Stimulated activated memory B cell treated with anti-CD40 and anti-IgM and Interleukin-4, amounts not matched to agents 10 μg/mL and 1 μg/mL and 100 μg/mL, for 72 hours (primary cell): ENCODE data around the gene CCNK.

Experiments used
- ATAC-seq: fragments of 150-1000 bp; cut with Tn5 transposase; 2 replicates; pipeline ENCODE4 v1.10.0; 2021
- H3K27ac Mint-ChIP-seq: one replicate; pipeline ENCODE4 v1.8.0; 2022; ENCODE audit warnings: mild to moderate bottlenecking, mixed read lengths
- H3K27me3 Mint-ChIP-seq: one replicate; pipeline ENCODE4 v1.8.0; 2022; ENCODE audit warnings: mixed read lengths
- H3K36me3 Mint-ChIP-seq: one replicate; pipeline ENCODE4 v1.8.0; 2022; ENCODE audit warnings: mixed read lengths
- H3K4me1 Mint-ChIP-seq: one replicate; pipeline ENCODE4 v1.8.0; 2022; ENCODE audit warnings: mixed read lengths
- H3K4me3 Mint-ChIP-seq: one replicate; pipeline ENCODE4 v1.8.0; 2022; ENCODE audit warnings: mild to moderate bottlenecking, moderate library complexity, mixed read lengths
- H3K9me3 Mint-ChIP-seq: one replicate; pipeline ENCODE4 v1.8.0; 2022; ENCODE audit warnings: mixed read lengths

The CCNK gene

GRCh38 chr14:99480917-99481744 is at the start of gene CCNK:
CCNK (plus strand) TSS chr14:99481409; CDS start chr14:99492678, 11,269 bp downstream.
- ATAC-seq, result peak; percentile 96
- Mint-ChIP-seq H3K27ac (peak within 1 kb of the TSS; percentile 96), H3K4me1 (peaks cover 52% of the 10 kb centered on the region), H3K36me3 (peaks cover 6% of the 10 kb centered on the region), H3K9me3 (no peaks in the 10 kb centered on the region), H3K4me3 (peak within 1 kb of the TSS; percentile 84), H3K27me3 (no peaks in the 10 kb centered on the region)

DNA sequence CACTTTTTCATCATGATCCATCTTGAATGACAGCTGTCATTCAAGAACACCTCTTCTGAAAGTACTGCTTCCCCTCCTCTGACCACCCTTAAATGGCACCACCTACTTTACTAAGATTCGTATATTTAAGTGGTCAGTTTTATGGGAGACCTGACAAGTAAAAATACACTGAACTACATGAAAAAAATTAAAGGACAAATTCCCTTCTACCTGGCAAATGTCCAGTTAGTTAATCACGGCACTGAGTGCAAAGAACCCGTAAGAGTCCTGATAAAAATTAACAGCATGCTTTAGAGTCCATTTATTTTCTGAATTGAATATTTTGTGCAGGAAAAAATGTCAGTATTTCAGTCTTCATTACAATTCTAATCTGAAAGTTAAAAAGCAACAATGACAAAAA is 49.2 kb upstream of the CCNK start:
- Mint-ChIP-seq H3K4me3 (no peak overlapping the region), H3K4me1 (peaks cover 17% of the 10 kb centered on the region), H3K27ac (no peak overlapping the region), H3K27me3 (no peaks in the 10 kb centered on the region), H3K9me3 (peaks cover 9% of the 10 kb centered on the region), H3K36me3 (peaks cover 73% of the 10 kb centered on the region)
- ATAC-seq, result no peak

DNA sequence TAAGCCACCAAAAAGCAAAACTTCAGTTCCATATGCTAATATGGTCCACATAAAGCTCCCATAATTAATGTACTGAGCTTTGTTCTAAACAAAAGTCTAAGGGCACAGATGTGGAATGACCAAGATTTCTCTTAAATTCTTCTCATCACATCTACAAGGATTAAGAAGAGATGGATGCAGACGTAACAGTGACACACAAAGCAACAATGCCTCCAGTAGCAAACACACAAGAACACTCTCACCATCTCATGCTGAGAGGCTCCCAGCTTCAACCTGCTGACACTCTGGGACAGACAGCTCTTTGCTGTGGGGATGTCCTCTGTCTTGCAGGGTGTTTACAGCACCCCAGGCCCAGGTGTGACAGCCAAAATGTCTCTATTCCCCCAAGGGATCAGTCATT is 48.7 kb upstream of the CCNK start:
- H3K27ac Mint-ChIP-seq, result no peak overlapping the region
- H3K27me3 Mint-ChIP-seq, result no peaks in the 10 kb centered on the region
- H3K36me3 Mint-ChIP-seq, result peaks cover 77% of the 10 kb centered on the region
- H3K4me1 Mint-ChIP-seq, result peaks cover 22% of the 10 kb centered on the region
- no peak overlapping the region for H3K4me3 Mint-ChIP-seq
- no peak for ATAC-seq
- peaks cover 9% of the 10 kb centered on the region for H3K9me3 Mint-ChIP-seq

DNA sequence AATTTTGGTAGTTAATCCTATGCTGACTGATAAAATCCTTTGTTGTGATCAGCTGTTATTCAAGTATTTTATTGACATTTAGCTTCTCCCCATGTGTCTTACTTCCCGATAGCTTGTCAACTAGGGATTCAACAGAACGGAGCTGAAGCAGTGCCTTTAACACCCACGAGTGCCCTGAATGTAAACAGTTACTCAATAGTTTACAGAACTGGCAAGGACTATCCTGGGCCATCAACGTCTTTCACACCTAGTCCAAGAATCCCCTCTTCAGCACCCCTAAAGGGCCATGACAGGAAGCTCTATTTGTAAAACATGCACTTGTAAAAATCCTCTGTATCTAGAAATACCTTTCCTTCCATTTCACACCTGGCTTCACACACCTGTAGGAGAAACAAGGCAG is 45.9 kb upstream of the CCNK start:
- Mint-ChIP-seq H3K4me1 (peaks cover 23% of the 10 kb centered on the region), H3K27ac (no peak overlapping the region), H3K36me3 (peaks cover 68% of the 10 kb centered on the region), H3K27me3 (no peaks in the 10 kb centered on the region), H3K9me3 (no peaks in the 10 kb centered on the region), H3K4me3 (no peak overlapping the region)
- no peak for ATAC-seq

DNA sequence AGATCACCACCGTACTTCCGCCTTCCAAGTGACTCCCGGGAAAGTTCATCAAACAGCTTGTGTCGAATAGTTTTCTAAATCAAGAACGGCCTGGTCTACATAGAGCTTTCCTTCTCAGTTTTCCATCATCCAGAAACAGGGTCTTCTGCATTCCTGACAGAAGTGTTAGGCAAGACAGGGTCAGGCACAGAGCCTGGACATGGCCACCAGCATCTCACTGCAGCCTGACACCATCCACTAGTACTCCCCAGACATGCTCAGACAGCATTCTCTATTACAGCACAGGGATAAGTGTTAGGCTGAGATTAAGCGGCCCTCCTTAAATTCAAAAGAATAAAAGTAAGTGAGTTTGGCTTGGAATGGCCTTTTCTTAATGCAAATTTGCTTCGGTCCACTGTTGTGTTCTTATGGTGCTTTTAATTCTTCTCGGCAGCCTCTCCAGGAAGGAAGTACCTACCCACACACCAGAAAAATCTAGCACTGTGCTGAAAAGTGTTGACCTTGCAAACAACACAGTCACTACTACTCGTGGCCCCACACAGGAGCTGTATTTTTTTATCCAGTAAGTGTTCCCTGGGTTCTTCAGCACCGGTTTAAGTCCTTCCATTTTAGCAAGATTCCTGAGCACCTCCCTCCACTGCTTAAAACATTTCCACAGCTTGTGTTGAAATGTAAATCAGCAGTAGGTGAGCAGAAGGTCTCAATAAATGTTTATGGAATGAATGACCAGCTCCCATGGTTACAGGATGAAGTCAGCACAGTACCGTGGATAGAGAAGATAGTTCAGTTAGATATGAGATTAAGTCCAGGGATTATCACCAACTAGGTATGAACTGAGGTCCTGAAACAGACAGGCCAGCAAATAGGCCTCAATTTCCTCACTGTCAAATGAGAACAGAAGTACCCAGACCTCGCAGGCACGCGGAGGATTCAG is 44.7 kb upstream of the CCNK start:
- H3K27me3 Mint-ChIP-seq, result no peaks in the 10 kb centered on the region
- H3K4me1 Mint-ChIP-seq, result peaks cover 17% of the 10 kb centered on the region
- H3K4me3 Mint-ChIP-seq, result no peak overlapping the region
- no peaks in the 10 kb centered on the region for H3K9me3 Mint-ChIP-seq
- H3K27ac Mint-ChIP-seq, result peak overlapping the region; percentile 50
- no peak for ATAC-seq
- peaks cover 65% of the 10 kb centered on the region for H3K36me3 Mint-ChIP-seq

DNA sequence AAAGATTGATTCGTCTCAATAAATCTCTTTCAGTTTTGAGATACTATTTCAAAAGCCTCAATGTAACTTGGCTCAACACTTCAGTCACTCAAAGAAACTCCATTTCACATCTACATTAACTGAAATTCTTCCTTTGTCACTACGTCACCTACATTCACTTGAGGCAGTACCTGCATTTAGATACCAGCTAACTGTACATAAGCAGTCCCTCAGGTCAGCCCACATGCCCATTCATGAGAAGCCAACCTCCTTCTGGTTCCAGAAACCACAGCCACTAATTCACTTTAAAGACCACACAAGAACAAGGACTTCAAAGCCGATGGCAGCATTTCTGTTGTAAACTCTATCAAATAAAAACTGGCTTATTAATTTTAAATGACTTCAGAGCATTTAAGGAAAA is 43.5 kb upstream of the CCNK start:
- peak overlapping the region; percentile 50 for H3K27ac Mint-ChIP-seq
- ATAC-seq, result no peak
- no peak overlapping the region for H3K4me3 Mint-ChIP-seq
- peaks cover 71% of the 10 kb centered on the region for H3K36me3 Mint-ChIP-seq
- no peaks in the 10 kb centered on the region for H3K27me3 Mint-ChIP-seq
- H3K4me1 Mint-ChIP-seq, result peaks cover 29% of the 10 kb centered on the region
- no peaks in the 10 kb centered on the region for H3K9me3 Mint-ChIP-seq

- Mint-ChIP-seq H3K4me1 (peaks cover 30% of the 10 kb centered on the region), H3K9me3 (no peaks in the 10 kb centered on the region), H3K4me3 (no peak overlapping the region), H3K27ac (no peak overlapping the region), H3K36me3 (peaks cover 75% of the 10 kb centered on the region), H3K27me3 (no peaks in the 10 kb centered on the region)
- ATAC-seq, result no peak
Measured at GRCh38 chr14:99440278-99440677, 40.9 kb upstream of the CCNK start.

- peaks cover 26% of the 10 kb centered on the region for H3K4me1 Mint-ChIP-seq
- H3K4me3 Mint-ChIP-seq, result peak overlapping the region; percentile 27
- H3K36me3 Mint-ChIP-seq, result peaks cover 74% of the 10 kb centered on the region
- ATAC-seq, result no peak
- no peaks in the 10 kb centered on the region for H3K9me3 Mint-ChIP-seq
- H3K27me3 Mint-ChIP-seq, result no peaks in the 10 kb centered on the region
- no peak overlapping the region for H3K27ac Mint-ChIP-seq
Measured at GRCh38 chr14:99441157-99441870, 39.9 kb upstream of the CCNK start.

GRCh38 chr14:99441918-99442317 is 39.3 kb upstream of the CCNK start:
- H3K4me3 Mint-ChIP-seq, result no peak overlapping the region
- H3K27ac Mint-ChIP-seq, result no peak overlapping the region
- peak; percentile 73 for ATAC-seq

GRCh38 chr14:99445931-99446330 is 35.3 kb upstream of the CCNK start:
- no peak for ATAC-seq
- H3K4me3 Mint-ChIP-seq, result no peak overlapping the region
- no peak overlapping the region for H3K27ac Mint-ChIP-seq
- no peaks in the 10 kb centered on the region for H3K27me3 Mint-ChIP-seq
- peaks cover 17% of the 10 kb centered on the region for H3K4me1 Mint-ChIP-seq
- no peaks in the 10 kb centered on the region for H3K9me3 Mint-ChIP-seq
- H3K36me3 Mint-ChIP-seq, result peaks cover 76% of the 10 kb centered on the region

More at GRCh38 chr14:99441918-99442317, 39.3 kb upstream of the CCNK start:
- Mint-ChIP-seq H3K36me3 (peaks cover 78% of the 10 kb centered on the region), H3K9me3 (no peaks in the 10 kb centered on the region), H3K4me1 (peaks cover 24% of the 10 kb centered on the region), H3K27me3 (no peaks in the 10 kb centered on the region)

- Mint-ChIP-seq H3K4me3 (no peak overlapping the region), H3K27me3 (no peaks in the 10 kb centered on the region), H3K9me3 (no peaks in the 10 kb centered on the region), H3K27ac (no peak overlapping the region), H3K36me3 (peaks cover 75% of the 10 kb centered on the region), H3K4me1 (peaks cover under 1% of the 10 kb centered on the region)
- ATAC-seq, result no peak
Measured at GRCh38 chr14:99447739-99448138, 33.5 kb upstream of the CCNK start.

DNA sequence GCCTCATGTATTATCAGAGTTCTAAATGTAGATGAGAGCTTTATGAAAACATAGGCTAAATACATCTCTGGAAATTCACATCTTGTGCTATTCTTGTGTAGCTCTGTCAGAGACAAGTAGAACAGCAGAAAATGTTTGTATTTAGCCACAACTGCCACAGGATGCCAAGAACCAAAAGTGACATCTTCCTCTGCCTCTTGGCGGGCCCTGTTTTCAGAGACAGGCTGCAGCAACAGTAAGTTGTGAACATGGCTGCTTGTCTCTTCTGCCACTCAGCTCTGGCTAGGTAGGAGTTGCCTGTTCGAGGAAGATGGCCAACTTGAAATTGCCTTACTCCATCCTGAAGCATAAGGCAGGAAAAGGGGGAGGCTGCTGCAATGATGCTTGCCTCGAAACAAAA is 30.9 kb upstream of the CCNK start:
- no peaks in the 10 kb centered on the region for H3K27me3 Mint-ChIP-seq
- ATAC-seq, result no peak
- no peaks in the 10 kb centered on the region for H3K9me3 Mint-ChIP-seq
- H3K27ac Mint-ChIP-seq, result no peak overlapping the region
- H3K36me3 Mint-ChIP-seq, result peaks cover 66% of the 10 kb centered on the region
- H3K4me1 Mint-ChIP-seq, result no peaks in the 10 kb centered on the region
- H3K4me3 Mint-ChIP-seq, result no peak overlapping the region

DNA sequence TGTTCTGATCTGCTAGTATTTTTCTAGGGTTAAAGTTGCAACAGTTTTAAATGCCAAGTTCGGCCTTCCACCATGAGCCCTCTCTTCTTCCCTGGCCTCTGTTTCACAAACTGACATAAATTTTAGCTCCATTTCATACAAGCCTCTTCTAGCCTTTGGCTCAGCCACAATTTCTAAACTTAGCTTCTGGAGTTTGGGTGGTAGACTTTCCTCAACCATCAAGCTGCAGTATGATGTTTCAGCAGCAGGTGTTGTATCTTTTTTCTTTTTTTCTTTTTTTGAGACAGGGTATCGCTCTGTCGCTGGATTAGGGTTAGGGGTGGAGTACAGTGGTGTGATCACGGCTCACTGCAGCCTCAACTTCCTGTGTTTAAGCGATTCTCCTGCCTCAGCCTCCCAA is 30.0 kb upstream of the CCNK start:
- no peaks in the 10 kb centered on the region for H3K4me1 Mint-ChIP-seq
- no peaks in the 10 kb centered on the region for H3K9me3 Mint-ChIP-seq
- H3K36me3 Mint-ChIP-seq, result peaks cover 59% of the 10 kb centered on the region
- no peak for ATAC-seq
- no peak overlapping the region for H3K4me3 Mint-ChIP-seq
- no peak overlapping the region for H3K27ac Mint-ChIP-seq
- H3K27me3 Mint-ChIP-seq, result no peaks in the 10 kb centered on the region

DNA sequence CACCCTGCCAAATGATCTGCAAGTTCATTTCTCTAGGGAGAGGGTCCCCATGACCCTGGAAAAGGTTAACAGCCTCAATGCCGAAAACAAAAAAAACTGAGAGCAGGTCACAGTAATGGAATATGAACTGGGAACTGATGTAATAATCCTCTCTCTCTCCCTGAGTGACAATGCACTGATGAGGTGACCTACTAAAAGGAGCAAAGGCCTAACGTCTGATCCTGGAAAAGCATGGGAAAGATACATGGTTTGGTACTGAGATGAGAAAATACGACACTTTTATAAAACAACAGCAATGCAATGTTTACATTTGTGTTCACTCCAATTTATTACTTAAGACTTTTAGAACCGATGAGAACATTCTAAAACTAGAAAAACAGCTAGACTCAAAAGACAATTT is 28.2 kb upstream of the CCNK start:
- Mint-ChIP-seq H3K4me1 (no peaks in the 10 kb centered on the region), H3K27ac (no peak overlapping the region), H3K36me3 (peaks cover 56% of the 10 kb centered on the region), H3K4me3 (no peak overlapping the region), H3K9me3 (no peaks in the 10 kb centered on the region), H3K27me3 (no peaks in the 10 kb centered on the region)
- no peak for ATAC-seq

GRCh38 chr14:99454246-99454645 is 27.0 kb upstream of the CCNK start:
- Mint-ChIP-seq H3K4me1 (no peaks in the 10 kb centered on the region), H3K4me3 (no peak overlapping the region), H3K27ac (no peak overlapping the region), H3K27me3 (no peaks in the 10 kb centered on the region), H3K9me3 (no peaks in the 10 kb centered on the region), H3K36me3 (peaks cover 49% of the 10 kb centered on the region)
- no peak for ATAC-seq
